GM06990 (cell line): ENCODE results near the gene MAPK10.

Experiments used
- DNase-seq: peaks from one replicate; pipeline ENCODE4 v3.0.0-alpha.2; 2011; ENCODE audit not compliant: insufficient read length; ENCODE audit errors: extremely low read depth
- H3K27me3 ChIP-seq: replicated peaks from 2 replicates; pipeline ENCODE4 v1.6.0; 2011; ENCODE audit warnings: low read length; ENCODE audit not compliant: control insufficient read depth, insufficient read depth
- H3K36me3 ChIP-seq: 2 replicates; pipeline ENCODE4 v1.5.1; 2011; ENCODE audit warnings: low read length; ENCODE audit not compliant: control insufficient read depth, insufficient read depth
- H3K4me3 ChIP-seq: replicated peaks from 2 replicates; pipeline ENCODE4 v1.5.1; 2011; ENCODE audit warnings: low read depth, mild to moderate bottlenecking, control low read depth, low read length
- TF ChIP-seq, protein P1 (sequence below): IDR thresholded peaks from 2 replicates; pipeline ENCODE4 v1.5.1; 2011; ENCODE audit warnings: low read length, control low read depth, mild to moderate bottlenecking, inconsistent platforms; ENCODE audit not compliant: insufficient read depth, poor library complexity, severe bottlenecking

Gene MAPK10

DNA sequence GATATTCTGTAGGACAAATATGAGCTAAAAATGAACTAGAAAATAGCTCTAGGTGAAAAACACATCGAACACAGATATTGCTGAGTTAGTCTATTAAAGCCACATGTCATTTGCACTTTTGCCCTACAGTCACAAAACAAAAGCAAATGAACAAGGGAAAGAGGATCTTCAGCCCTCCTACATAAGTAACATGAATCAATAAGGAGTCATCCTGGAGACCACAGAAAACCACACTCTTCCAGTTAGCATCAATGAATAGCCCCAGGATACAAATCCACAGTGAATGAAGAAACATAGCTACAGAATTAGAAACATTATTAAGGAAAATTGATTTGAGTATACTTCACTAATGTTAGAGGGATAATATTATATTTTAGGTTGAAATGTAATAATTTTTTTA is 311.4 kb downstream of the MAPK10 start:
- Histone ChIP-seq H3K4me3 (no peak overlapping the region), H3K36me3 (no peaks in the 10 kb centered on the region), H3K27me3 (no peaks in the 10 kb centered on the region)
- no peak for DNase-seq
- TF ChIP-seq, protein P1, sequence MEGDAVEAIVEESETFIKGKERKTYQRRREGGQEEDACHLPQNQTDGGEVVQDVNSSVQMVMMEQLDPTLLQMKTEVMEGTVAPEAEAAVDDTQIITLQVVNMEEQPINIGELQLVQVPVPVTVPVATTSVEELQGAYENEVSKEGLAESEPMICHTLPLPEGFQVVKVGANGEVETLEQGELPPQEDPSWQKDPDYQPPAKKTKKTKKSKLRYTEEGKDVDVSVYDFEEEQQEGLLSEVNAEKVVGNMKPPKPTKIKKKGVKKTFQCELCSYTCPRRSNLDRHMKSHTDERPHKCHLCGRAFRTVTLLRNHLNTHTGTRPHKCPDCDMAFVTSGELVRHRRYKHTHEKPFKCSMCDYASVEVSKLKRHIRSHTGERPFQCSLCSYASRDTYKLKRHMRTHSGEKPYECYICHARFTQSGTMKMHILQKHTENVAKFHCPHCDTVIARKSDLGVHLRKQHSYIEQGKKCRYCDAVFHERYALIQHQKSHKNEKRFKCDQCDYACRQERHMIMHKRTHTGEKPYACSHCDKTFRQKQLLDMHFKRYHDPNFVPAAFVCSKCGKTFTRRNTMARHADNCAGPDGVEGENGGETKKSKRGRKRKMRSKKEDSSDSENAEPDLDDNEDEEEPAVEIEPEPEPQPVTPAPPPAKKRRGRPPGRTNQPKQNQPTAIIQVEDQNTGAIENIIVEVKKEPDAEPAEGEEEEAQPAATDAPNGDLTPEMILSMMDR: no peak

DNA sequence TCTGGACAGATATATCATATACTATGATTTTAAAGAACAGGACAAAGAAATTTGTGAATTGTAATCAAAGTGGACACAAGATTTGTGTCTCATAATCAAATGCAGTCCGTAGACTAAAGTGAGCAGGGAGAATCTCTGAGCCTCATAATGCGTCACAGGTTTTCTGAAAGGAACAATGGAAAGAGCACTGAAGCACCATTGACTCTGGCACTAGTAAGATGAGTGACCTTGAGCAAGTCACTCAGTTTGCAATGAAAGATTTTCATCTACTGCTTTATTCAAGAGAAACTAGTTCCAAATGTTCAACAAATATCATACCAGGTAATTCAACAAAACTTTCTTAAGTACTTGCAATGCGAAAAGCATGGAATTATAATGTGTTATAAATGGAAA is 315.3 kb downstream of the MAPK10 start:
- Histone ChIP-seq H3K27me3 (no peaks in the 10 kb centered on the region), H3K4me3 (no peak overlapping the region), H3K36me3 (no peaks in the 10 kb centered on the region)
- DNase-seq: no peak
- TF ChIP-seq, protein P1: no peak

DNA sequence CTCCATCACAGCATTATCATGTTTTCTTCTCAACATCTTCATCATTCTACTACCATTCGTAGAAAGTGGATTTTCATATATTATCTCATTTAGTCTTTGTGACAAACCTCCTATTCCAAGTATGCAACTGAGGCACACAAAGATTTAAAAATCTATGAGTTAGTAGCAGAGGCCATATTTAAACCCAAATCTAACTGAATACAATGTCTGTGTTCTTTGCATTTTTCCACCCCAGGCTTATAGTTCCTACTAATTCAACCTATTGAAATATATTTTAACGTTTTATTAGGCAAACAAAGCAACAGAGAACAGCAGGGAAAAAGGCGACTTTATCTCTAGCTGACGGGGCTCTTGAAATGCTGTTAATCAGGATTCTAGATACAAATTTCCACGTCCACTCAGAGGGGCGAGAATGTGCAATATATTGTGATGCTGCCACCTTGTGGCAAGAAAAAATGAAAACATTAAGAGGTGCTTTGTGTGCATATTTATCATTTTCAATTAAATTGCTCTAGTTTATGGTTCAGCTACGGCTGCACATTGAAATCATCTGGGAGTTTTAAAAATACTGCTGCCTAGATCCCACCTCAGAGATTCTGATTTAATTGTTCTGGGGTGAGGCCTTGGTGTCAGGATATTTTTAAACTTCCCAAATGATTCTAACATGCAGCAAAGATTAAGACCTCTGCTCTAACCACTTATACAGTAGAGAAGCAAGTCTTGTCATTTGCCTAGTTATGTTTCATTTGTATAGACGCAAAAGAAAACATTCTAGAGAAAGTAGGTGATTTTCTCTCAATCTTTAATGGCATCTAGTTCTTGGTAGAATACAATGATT is 315.9 kb downstream of the MAPK10 start:
- Histone ChIP-seq H3K27me3 (no peaks in the 10 kb centered on the region), H3K36me3 (no peaks in the 10 kb centered on the region), H3K4me3 (no peak overlapping the region)
- DNase-seq: no peak
- TF ChIP-seq, protein P1: peak; percentile 48

DNA sequence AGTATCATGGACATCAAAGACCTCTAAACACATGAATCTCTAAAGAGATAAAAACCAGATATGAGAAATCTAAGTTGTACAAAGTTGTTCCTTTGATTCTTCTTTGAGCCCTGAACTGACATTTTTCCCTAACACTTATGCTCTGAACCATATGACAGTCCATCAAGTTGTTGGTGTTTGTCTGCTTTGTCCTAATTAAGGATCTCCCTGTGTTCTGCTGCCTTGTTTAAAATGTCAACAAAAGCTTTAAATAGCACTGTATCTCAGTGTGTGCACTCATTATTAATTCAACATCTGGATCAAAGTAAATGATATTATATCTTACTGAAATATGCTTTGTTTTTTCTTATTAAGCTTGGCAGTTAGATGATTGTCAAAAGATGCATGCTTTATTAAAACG is 321.8 kb downstream of the MAPK10 start:
- no peak for DNase-seq
- H3K4me3 ChIP-seq: no peak overlapping the region
- TF ChIP-seq, protein P1: no peak
- no peaks in the 10 kb centered on the region for H3K27me3 ChIP-seq
- no peaks in the 10 kb centered on the region for H3K36me3 ChIP-seq

DNA sequence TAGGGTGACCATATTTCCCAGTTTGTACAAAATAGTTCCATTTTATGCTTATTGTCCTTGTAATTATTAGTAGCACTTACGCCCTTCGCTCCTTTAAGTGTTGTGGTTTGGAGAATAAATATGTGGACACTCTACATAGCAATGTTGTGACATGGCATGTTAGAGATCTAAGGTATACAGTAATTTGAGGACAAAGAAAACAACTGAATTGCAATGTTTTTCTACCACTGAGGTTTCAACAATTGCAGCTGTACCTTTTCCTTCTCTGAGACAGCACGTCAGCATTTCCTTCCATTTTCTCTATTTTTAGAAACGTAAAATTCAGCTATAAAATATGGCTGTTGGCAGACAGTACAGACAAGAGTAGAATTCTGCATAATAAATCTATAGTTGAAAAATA is 323.1 kb downstream of the MAPK10 start:
- TF ChIP-seq, protein P1: no peak
- no peaks in the 10 kb centered on the region for H3K36me3 ChIP-seq
- no peak for DNase-seq
- H3K4me3 ChIP-seq: no peak overlapping the region
- H3K27me3 ChIP-seq: no peaks in the 10 kb centered on the region
